ENCODE data around the gene SSBP2. TPM values are rescaled to one million over a fixed set of nuclear protein-coding genes. Genes with fewer than 3 reads are reported as not detected.
"Not testable (repeated sequence)": the region's sequence is repeated elsewhere in the genome, so short reads cannot be mapped to it uniquely, and the experiment has no call there.

Gene SSBP2
- total RNA-seq, 1 donor from 2014 or later = 102 TPM

DNA sequence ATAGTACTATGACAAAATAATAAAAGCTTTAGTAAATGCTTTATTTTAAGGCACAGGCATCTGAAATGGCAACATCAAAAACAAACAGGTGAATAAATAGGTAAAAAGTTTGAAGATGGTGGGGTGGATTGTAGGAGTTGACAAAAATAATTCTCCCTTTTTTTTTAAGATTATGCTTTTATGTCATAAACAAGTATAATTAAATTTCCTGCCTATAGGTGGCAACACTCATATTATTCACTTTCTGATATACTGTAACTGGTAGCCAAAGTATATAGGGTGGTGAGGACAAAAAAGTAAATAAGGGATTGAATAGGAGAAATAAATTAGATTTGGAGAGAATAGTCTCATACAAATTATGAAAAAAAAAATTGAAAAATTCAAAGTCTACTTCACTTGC is 236.9 kb downstream of the SSBP2 start:
- DNase-seq (ENCODE audit: low spot score) = no peak
- intact Hi-C loops (cut with DNase I) = no loop called here

DNA sequence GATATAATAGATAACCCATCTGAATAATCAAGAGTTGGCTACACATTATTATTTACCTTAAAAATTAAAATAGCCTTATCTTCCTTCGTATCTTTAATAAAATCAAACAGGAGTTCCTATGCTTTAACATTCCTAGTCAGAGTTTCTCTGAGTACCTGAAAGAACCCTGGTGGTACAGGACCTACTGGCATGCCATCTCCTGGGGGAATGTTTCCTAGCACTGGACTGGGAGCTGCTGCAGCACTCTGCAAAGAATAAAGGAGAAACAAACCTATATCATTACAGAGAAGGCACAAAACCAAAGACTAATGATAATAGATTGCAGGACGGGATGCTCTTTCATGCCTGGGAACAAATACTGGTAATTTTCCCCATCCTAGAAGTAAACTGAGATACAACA is 237.4 kb downstream of the SSBP2 start:
- DNase-seq (ENCODE audit: low spot score) = no peak
- intact Hi-C loops (cut with DNase I) = no loop called here

DNA sequence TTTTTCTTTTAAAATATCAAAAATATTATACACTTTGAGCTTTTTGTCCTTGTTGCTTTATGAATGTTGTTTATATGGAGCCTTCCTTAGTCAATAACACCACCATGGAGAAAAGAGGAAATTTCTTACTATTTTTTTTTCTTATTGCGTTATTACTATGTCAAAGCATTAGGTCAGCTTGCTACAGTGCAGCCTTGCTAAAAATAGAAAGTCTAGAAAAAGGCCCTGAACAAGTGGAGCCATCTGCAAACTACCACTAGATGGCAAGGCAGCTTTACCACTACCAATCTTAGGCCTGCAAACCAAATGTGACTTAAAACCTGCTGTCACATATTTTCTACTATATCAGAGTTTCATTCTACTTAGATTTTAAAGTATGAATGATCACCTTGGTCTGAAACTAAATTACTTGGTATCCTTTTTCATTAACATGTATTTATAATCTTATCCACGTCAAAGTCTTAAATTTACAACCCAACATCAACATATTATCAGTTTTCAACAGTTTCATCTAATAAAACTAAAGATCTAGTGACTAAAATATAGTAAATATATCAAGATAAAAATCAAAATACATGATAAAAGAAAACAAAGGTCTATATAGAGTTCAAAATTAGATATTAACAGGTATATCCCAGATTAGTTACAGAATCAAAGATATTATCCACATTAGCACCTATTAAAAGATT is 243.9 kb downstream of the SSBP2 start:
- DNase-seq (ENCODE audit: low spot score) = no peak
- intact Hi-C loops (cut with DNase I) = loop anchor here (1.0 to 5.0 kb wide), 5 partner anchors 80 to 660 kb away; partner anchors contain the start of genes ATG10 and SSBP2

DNA sequence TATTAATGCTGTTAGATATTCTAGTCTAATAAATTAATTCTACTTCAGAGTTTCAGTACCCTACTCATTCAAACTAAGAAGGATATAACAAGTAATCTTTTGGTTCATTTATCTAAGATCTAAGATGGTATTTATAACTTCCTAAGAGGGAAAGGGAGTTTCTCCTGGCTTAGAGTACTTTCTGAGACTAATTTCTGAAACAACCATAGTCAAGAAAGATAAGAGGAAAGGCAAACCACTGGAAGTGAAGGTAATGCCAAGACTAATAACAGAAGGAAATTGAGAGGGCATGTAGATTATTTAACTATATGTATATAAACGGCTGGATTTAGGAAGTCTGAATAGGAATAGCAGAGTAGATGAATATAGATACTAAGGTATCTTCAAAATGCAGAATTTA is 244.5 kb downstream of the SSBP2 start:
- intact Hi-C loops (cut with DNase I) = loop anchor here (2.0 to 5.0 kb wide), 4 partner anchors 79 to 661 kb away; partner anchors contain the start of genes ATG10 and SSBP2
- DNase-seq (ENCODE audit: low spot score) = no peak

DNA sequence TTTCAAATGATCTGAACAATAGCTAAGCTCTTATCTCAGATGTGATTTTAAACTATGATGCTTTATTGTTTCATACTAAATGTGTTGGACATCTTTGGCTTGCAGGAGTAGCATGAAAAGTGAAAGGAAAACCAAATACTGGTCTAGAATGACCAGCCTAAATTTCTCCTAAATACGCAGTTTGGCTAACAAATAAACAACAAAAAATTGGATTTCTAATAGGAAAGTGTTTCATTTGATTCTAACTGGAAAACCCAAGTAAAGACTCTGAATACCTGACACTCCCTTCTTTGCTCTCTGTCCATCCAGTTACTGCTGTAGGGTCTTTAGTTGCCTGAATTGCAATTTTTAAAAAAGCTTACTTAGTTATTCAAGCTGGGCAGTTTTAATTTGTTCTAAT is 245.2 kb downstream of the SSBP2 start:
- intact Hi-C loops (cut with DNase I) = loop anchor here (2.0 to 5.0 kb wide), 4 partner anchors 78 to 662 kb away; partner anchors contain the start of genes ATG10 and SSBP2
- no peak for DNase-seq (ENCODE audit: low spot score)

DNA sequence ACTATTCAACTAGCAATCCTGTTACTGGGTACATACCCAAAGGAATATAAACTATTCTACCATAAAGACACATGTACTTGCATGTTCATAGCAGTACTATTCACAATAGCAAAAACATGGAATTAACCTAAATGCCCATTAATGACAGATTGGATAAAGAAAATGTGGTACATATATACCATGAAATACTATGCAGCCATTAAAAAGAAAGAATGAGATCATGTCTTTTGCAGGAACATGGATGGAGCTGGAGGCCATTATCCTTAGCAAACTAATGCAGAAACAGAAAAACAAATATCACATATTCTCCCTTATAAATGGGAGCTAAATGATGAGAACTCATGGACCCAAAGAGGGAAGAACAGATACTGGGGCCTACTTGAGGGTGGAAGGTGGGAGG is 247.3 kb downstream of the SSBP2 start:
- intact Hi-C loops (cut with DNase I); DNase-seq (ENCODE audit: low spot score): not testable (repeated sequence)

DNA sequence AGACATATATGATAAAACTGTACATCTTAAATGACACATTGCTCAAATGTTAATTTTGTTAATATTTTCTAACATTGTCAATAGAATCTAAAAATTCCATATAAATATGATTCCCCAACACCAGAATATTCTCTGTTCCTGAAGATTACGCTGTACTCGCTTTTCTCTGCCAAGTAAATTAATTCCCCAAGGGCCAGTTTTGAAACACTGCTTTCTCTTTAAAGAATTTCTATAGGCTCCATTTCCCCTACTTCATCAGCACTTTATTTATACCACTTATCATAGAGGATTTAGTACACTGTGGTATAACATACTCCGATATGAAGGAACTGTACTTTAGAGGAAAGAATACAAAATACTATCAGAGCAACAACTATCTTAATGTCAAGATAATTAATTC is 255.6 kb downstream of the SSBP2 start:
- DNase-seq (ENCODE audit: low spot score) = no peak
- intact Hi-C loops (cut with DNase I) = no loop called here

DNA sequence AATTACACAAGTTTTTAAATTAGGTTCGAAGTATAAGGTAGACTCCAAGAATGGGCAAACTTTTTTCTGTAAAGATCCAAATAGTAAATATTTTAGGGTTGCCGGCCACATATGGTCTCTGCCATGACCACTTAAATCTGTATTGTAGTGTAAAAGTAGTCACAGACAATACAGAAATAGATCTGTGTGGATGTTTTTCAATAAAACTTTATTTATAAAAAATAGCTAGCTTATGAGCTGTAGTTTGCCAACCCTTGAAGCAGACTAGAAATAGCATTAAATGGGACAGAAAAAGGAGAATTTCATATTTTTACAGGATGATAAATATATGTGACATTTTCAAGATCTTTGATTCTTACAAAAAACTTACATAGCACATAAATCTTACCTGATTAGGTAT is 262.0 kb downstream of the SSBP2 start:
- intact Hi-C loops (cut with DNase I) = no loop called here
- DNase-seq (ENCODE audit: low spot score) = no peak

DNA sequence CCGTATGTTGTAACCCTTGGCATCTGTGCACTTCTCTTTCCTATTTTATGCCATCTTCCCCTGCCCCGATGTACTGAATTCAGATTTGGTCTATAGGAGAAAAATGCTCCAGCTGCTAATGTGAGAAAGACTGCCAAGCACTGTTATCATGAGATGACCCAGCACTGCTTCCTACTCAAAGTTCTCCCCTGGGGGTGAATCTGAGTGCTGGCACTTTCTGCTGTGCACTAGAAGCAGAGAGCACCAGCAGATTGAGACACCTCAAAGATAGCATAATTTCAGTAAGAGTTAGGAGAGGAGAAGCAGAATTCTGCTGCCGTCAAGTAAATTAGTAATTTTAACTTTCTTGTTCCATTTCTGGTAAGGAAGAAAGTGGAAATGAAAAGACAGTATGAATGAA is 264.2 kb downstream of the SSBP2 start:
- intact Hi-C loops (cut with DNase I) = no loop called here
- DNase-seq (ENCODE audit: low spot score) = no peak

DNA sequence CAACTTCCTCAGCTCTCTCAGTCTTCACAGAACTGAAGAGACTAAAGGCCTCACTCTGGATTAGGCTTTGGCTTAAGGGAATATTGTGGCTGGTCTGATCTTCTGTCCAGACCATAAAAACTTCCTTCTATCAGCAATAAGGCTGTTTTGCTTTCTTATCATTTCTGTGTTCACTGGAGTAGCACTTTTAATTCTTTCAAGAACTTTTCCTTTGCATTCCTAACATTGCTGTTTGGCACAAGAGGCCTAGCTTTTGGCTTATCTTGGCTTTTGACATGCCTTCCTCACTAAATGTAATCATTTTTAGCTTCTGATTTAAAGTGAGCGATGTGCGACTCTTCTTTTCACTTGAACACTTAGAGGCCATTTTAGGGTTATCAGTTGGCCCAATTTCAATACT is 268.3 kb downstream of the SSBP2 start:
- intact Hi-C loops (cut with DNase I) = no loop called here
- DNase-seq (ENCODE audit: low spot score) = no peak

DNA sequence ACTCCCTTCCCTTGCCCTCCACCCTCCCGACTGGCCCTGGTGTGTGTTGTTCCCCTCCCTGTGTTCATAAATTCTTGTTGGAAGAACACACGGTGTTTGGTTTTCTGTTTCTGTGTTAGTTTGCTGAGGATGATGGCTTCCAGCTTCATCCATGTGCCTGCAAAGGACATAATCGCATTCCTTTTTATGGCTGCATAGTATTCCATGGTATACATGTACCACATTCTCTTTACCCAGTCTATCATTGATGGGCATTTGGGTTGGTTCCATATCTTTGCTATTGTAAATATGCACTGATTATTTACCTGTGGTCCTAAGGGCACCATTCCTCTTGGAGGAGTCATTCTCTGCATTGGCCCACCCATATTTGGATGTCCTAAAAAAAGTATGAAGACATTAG is 277.5 kb downstream of the SSBP2 start:
- intact Hi-C loops (cut with DNase I); DNase-seq (ENCODE audit: low spot score): not testable (repeated sequence)

DNA sequence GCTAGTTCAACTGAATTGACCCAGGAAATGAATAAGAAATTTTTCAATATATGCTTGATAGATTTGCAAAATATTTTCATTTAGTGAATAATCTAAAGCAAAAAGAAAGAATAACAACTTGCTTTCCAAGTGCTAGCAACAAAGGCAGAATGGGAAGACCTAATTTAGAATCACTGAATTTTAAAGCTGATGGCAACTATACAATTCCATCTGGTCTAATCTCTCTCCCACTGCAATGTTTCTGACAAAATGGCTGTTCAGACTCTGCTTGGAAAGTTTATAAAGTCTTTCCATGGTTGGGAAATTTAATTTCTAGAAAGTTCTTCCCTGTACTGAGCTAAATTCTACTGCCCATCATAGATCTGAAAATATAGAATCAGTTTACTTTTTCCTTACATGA is 281.2 kb downstream of the SSBP2 start:
- intact Hi-C loops (cut with DNase I) = no loop called here
- DNase-seq (ENCODE audit: low spot score) = no peak

DNA sequence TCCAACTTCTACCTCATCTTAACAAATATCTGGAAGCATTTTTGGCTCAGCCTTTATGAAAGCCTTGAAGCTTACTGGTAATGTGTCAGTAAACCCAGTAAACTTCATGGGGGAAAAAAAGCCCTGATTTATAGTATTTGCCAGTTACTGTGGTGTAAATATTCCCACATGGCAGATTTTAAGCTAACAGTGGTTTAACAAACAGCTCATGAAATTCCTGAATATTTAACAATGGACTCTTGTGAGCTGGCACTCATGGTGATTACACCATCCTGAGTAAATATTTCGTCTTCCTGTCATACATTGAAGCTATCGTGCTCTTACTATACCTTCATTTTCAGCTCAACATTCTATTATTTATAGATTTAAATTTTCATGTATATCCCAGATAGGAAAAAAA is 300.0 kb downstream of the SSBP2 start:
- intact Hi-C loops (cut with DNase I) = no loop called here

DNA sequence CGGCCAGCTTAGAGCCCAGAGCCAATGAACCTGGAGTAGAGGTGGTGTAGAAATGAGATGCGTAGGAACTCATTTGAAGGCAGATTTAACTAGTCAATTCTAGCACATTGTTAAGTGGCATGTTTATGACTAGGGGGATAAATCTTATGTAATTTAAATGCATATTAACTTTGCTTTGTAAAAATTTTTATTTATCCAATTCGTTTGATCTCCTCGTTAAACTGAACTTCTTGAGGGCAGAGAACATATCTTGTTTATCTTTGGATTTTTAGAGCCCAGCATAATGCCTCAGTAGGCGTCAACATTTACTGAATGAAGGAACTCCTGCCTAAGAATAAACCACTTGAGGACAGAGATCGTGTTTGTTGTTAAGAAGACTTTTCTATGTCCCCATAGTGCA is 315.9 kb downstream of the SSBP2 start:
- no peak for DNase-seq (ENCODE audit: low spot score)
- intact Hi-C loops (cut with DNase I) = no loop called here

More for the DNA sequence above, 300.0 kb downstream of the SSBP2 start:
- no peak for DNase-seq (ENCODE audit: low spot score)

DNA sequence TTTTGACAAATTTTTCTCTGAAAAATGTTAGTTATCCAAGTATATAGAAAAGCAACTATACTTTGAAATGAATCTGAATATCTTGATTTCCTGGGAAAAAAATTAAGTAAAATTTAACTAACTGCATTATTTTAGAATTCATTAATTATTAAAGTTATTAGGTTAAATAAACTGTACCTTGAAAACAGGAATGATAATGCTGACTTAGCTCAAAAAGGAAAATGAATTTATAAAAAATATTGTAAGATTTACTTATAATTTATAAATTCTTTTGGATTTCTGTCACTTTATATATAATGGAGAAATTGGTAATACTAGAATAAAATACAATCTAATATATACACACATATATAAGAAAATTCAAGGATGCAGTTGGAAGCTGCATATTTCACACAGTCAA is 320.9 kb downstream of the SSBP2 start:
- no peak for DNase-seq (ENCODE audit: low spot score)
- intact Hi-C loops (cut with DNase I) = loop anchor here (5.0 to 10.0 kb wide), 4 partner anchors 77 to 795 kb away; no protein-coding TSS in a partner anchor

DNA sequence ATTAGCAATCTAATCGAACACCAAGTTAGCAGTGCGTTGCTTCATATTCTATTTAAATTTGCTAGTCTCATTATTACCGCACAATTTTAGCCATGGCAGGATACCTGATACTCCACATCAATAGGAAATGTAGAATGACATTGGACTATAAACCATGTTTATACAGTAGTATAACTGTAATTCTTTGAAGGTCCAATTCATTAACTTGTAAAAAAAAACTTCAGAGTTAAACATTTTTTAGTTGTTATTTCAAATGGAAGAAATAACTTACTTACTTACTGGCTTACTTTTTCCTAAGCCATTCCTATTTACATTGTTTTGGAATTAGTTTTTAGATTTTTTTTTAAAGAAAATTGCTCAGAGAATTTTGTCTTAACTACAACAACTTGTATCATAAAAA is 321.5 kb downstream of the SSBP2 start:
- intact Hi-C loops (cut with DNase I) = loop anchor here (5.0 to 10.0 kb wide), 4 partner anchors 78 to 795 kb away; no protein-coding TSS in a partner anchor
- DNase-seq (ENCODE audit: low spot score) = no peak

DNA sequence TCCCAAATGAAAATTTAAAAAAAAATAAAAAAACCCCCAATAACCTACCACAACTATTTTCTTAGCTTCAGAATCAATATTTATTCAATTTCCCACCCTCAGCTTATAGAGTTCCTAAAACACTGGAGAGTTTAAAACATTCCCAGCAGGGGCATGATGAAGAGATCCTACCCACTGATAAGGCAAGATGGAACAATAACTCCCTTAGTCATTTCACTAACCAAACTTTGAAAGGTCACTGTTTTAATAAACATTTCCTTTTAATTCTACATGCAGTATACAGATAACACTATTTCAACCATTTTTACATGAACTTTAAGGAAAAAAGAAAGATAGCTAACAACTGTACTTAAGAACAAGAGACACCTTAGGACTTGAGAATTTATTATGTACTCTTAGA is 322.0 kb downstream of the SSBP2 start:
- no peak for DNase-seq (ENCODE audit: low spot score)
- intact Hi-C loops (cut with DNase I) = loop anchor here (5.0 to 10.0 kb wide), 4 partner anchors 78 to 796 kb away; no protein-coding TSS in a partner anchor

DNA sequence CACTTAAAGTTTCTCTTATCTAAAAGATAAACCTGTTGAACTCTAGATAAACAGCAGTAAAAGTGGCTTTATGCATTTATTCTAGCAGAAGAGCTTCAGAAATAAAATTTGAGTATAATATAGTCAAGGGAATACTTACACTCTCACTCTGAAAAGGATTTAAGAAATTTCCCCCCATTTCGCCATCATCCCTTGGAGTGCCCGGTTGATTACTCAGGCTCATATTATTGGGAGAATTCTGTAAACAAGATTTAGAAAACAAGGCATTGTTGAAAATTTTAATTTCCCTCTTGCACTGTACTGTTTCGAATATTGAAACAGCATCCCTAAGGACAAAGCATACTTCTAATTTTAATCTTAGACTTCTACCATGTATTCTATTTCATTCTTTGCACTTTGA is 322.5 kb downstream of the SSBP2 start:
- DNase-seq (ENCODE audit: low spot score) = no peak
- intact Hi-C loops (cut with DNase I) = loop anchor here (5.0 to 10.0 kb wide), 4 partner anchors 79 to 796 kb away; no protein-coding TSS in a partner anchor

DNA sequence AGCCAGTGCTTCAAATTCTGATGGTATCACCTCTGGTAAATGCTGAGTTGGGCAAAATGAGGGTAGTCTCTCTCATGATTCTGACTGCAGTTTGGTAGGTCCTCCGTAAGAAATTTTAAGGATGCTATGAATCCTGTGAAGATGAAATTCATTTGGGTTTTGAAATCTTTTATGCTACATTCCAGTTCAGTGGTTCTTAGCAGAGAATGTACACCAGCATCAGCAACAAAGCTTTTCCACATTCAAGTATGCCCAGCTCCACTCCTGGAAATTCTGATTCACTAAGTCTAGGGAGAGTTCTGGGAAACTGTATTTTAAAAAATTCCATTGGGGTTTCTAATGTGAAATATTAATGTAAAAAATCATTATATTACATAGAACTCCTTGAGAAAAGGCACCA is 323.3 kb downstream of the SSBP2 start:
- intact Hi-C loops (cut with DNase I) = loop anchor here (2.0 to 10.0 kb wide), 5 partner anchors 80 to 797 kb away; partner anchors contain the start of gene SSBP2

DNA sequence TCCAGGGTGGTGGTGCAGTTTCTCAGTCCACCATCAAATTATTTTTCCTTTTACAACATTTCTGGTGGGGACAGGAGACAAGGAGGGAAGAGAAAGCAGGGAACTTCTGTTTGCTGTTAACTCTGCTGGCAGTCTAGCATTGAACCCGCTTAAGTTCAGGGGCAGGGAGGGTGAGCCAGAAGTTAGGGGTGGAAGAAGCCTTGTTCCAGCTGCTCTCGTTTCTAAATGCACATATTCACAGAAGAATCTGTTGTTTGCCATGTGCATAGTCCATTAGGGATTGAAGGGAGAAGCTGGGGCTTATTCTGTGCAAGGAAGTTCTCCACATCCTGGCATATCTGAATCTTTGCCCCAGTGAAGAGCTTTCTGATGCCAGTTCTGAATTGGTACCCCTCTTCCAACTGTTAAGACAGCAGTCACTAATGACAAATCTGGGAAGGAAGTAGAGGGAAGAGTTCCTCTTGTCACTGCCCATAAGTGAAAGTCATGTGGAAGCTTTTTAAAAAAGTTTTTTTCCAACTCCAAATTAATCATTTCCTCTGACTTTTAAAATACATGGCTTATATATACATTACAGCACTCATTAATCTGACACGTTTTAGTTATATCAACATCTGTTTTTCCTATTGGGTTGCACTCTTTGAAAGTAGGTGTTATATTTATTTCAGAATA is 324.4 kb downstream of the SSBP2 start:
- intact Hi-C loops (cut with DNase I) = loop anchor here (2.0 to 10.0 kb wide), 5 partner anchors 81 to 798 kb away; partner anchors contain the start of gene SSBP2
- no peak for DNase-seq (ENCODE audit: low spot score)

More for the DNA sequence above, 323.3 kb downstream of the SSBP2 start:
- DNase-seq (ENCODE audit: low spot score) = no peak

DNA sequence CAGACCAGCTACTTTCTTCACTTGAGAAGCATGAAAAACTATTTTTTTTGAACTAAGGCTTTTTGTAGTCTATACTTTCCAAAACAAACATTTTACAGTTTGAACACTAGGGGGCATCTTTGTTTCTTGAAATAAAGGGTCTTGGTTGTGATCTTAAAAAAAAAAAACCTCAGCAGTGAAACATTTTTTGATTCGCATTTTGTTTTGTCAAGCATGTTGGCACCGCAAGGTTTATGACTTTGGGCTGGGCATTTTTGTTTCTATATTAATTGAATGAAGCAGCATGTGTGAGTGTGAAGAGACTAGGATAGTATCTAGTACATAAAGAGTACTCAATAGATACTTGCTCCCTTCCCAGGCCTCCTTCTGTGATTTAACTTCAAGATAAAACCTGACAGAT is 325.3 kb downstream of the SSBP2 start:
- no peak for DNase-seq (ENCODE audit: low spot score)
- intact Hi-C loops (cut with DNase I) = loop anchor here (5.0 to 10.0 kb wide), 4 partner anchors 82 to 799 kb away; no protein-coding TSS in a partner anchor

All from cardiac septum (tissue), 1 donor.